Endothelial cell of umbilical vein (primary cell): ENCODE measurements around the gene FAM78A.

ENCODE experiments used
- CTCF ChIP-seq, 2 donors: IDR thresholded peaks; 1 replicate in 1 of 2; 2 replicates in 1 of 2; pipeline ENCODE4 v1.5.1; 2011; ENCODE audit warnings: low read length in 2 of 2, mild to moderate bottlenecking in 2 of 2, moderate library complexity in 2 of 2, control low read depth in 1 of 2, inconsistent platforms in 1 of 2, low read depth in 1 of 2; ENCODE audit not compliant: insufficient read depth in 1 of 2; ENCODE audit errors: extremely low read depth in 1 of 2
- MAX ChIP-seq: IDR thresholded peaks from 2 replicates; pipeline ENCODE4 v1.6.1; 2011; ENCODE audit not compliant: insufficient read depth, insufficient read length

GRCh38 chr9:131264231-131264630, 12.1 kb downstream of the FAM78A start:
- no peak for TF ChIP-seq CTCF (IDR thresholded peaks at IDR 0.05; ENCODE audit: extremely low read depth in 1 of 2, insufficient read depth in 1 of 2, low read depth in 1 of 2, low read length in 2 of 2)
- no peak for TF ChIP-seq MAX
